ENCODE measurements around the gene RNF43. TPM values are rescaled to one million over a fixed set of nuclear protein-coding genes. Genes with fewer than 3 reads are reported as not detected.
"Not testable (repeated sequence)": the region's sequence is repeated elsewhere in the genome, so short reads cannot be mapped to it uniquely, and the experiment has no call there.

Gene RNF43
- polyA plus RNA-seq, 1 of the 3 experiments (the other 2 are of a cell fraction) = not detected

- H3K27ac ChIP-seq (ENCODE audit: low read depth in 2 of 2, low read length in 1 of 2) = no peak overlapping the region
- H3K4me2 ChIP-seq = no peak overlapping the region
- H3K4me3 ChIP-seq (ENCODE audit: low read depth in 2 of 2, low read length in 1 of 2) = no peak overlapping the region
- H2AFZ ChIP-seq (ENCODE audit: low read depth) = no peak overlapping the region
- H3K9me2 ChIP-seq = no peaks in the 10 kb centered on the region
- H3K36me3 ChIP-seq (replicated peaks in 1 of 2; ENCODE audit: control insufficient read depth in 1 of 2, insufficient read depth in 2 of 2, low read length in 1 of 2) = no peaks in the 10 kb centered on the region
- peaks cover 32% of the 10 kb centered on the region for H3K27me3 ChIP-seq (ENCODE audit: insufficient read depth)
- no peak overlapping the region for H3K9ac ChIP-seq
- H3K9me3 ChIP-seq = no peaks in the 10 kb centered on the region
- H4K20me1 ChIP-seq (ENCODE audit: insufficient read depth) = no peaks in the 10 kb centered on the region
- no peaks in the 10 kb centered on the region for H3F3A ChIP-seq (replicated peaks; ENCODE audit: insufficient read depth)
- WGBS (ENCODE audit: low lambda C conversion rate) = 33% methylated on average over 3 of the region's 3 CpGs
- POLR2A ChIA-PET = no interaction called here
- no peaks in the 10 kb centered on the region for H3K79me2 ChIP-seq (ENCODE audit: insufficient read depth)
- H3K4me1 ChIP-seq (ENCODE audit: control insufficient read depth in 1 of 2, insufficient read depth in 2 of 2, low read depth in 1 of 2, low read length in 1 of 2) = no peaks in the 10 kb centered on the region
- CTCF ChIA-PET = interaction anchor here (1.0 kb wide), 2 partner anchors 16 to 18 kb away, joined by 3 to 5 read pairs; partner anchors contain the start of gene RNF43
- no peak for DNase-seq
- TF ChIP-seq NRF1 (IDR thresholded peaks at IDR 0.05; ENCODE audit: low read depth, low read length) (no peak), EZH2phosphoT487 (IDR thresholded peaks at IDR 0.05; ENCODE audit: borderline replicate concordance, low read depth) (no peak), TEAD4 (IDR thresholded peaks at IDR 0.05; ENCODE audit: borderline replicate concordance, insufficient read depth) (no peak), GATA2 (CRISPR knock-in tag; IDR thresholded peaks at IDR 0.05) (no peak), FOSL2 (IDR thresholded peaks at IDR 0.05; ENCODE audit: borderline replicate concordance, low read depth) (no peak), IRF3 (IDR thresholded peaks at IDR 0.05; ENCODE audit: low read depth, low read length) (no peak), RFX5 (IDR thresholded peaks at IDR 0.05; ENCODE audit: low read length) (no peak), RXRA (IDR thresholded peaks at IDR 0.05; ENCODE audit: borderline replicate concordance, low read depth) (no peak)
Observed at GRCh38 chr17:58399974-58400373, 17.4 kb downstream of the RNF43 start.

GRCh38 chr17:58398574-58399266 is 18.6 kb downstream of the RNF43 start:
- no peak overlapping the region for H3K4me2 ChIP-seq
- no peaks in the 10 kb centered on the region for H3F3A ChIP-seq (replicated peaks; ENCODE audit: insufficient read depth)
- H3K4me1 ChIP-seq (ENCODE audit: control insufficient read depth in 1 of 2, insufficient read depth in 2 of 2, low read depth in 1 of 2, low read length in 1 of 2) = no peaks in the 10 kb centered on the region
- TF ChIP-seq TAF1 (IDR thresholded peaks at IDR 0.05; ENCODE audit: borderline replicate concordance, low read depth, low read length) (no peak), IRF3 (IDR thresholded peaks at IDR 0.05; ENCODE audit: low read depth, low read length) (no peak), NRF1 (IDR thresholded peaks at IDR 0.05; ENCODE audit: low read depth, low read length) (no peak), ELF1 (IDR thresholded peaks at IDR 0.05) (no peak), FOSL2 (IDR thresholded peaks at IDR 0.05; ENCODE audit: borderline replicate concordance, low read depth) (no peak), TCF12 (IDR thresholded peaks at IDR 0.05) (no peak), MAX (IDR thresholded peaks at IDR 0.05; ENCODE audit: low read depth) (no peak)
- TF ChIP-seq, protein P1, sequence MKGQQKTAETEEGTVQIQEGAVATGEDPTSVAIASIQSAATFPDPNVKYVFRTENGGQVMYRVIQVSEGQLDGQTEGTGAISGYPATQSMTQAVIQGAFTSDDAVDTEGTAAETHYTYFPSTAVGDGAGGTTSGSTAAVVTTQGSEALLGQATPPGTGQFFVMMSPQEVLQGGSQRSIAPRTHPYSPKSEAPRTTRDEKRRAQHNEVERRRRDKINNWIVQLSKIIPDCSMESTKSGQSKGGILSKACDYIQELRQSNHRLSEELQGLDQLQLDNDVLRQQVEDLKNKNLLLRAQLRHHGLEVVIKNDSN (IDR thresholded peaks at IDR 0.05; ENCODE audit: borderline replicate concordance, low read depth) = no peak
- ChIA-PET CTCF (interaction anchor here (1.4 to 2.5 kb wide), 2 partner anchors 61 to 149 kb away, joined by 3 to 8 read pairs; no protein-coding TSS in a partner anchor), POLR2A (interaction anchor here (0.6 kb wide), 1 partner anchor 177 kb away, joined by 6 read pairs; no protein-coding TSS in a partner anchor)
- DNase-seq = no peak
- no peaks in the 10 kb centered on the region for H3K9me3 ChIP-seq
- H3K4me3 ChIP-seq (ENCODE audit: low read depth in 2 of 2, low read length in 1 of 2) = no peak overlapping the region
- no peaks in the 10 kb centered on the region for H3K79me2 ChIP-seq (ENCODE audit: insufficient read depth)
- no peak overlapping the region for H3K9ac ChIP-seq
- H3K27me3 ChIP-seq (ENCODE audit: insufficient read depth) = peaks cover 44% of the 10 kb centered on the region
- no peaks in the 10 kb centered on the region for H3K36me3 ChIP-seq (replicated peaks in 1 of 2; ENCODE audit: control insufficient read depth in 1 of 2, insufficient read depth in 2 of 2, low read length in 1 of 2)
- WGBS (ENCODE audit: low lambda C conversion rate) = 11% methylated on average over 3 of the region's 3 CpGs
- H3K27ac ChIP-seq (ENCODE audit: low read depth in 2 of 2, low read length in 1 of 2) = no peak overlapping the region
- no peaks in the 10 kb centered on the region for H3K9me2 ChIP-seq
- no peak overlapping the region for H2AFZ ChIP-seq (ENCODE audit: low read depth)
- no peaks in the 10 kb centered on the region for H4K20me1 ChIP-seq (ENCODE audit: insufficient read depth)

GRCh38 chr17:58397421-58397820 is 19.9 kb downstream of the RNF43 start:
- H3K27ac ChIP-seq (ENCODE audit: low read depth in 2 of 2, low read length in 1 of 2); H3K79me2 ChIP-seq (ENCODE audit: insufficient read depth); H3K9me2 ChIP-seq; H3K9me3 ChIP-seq; H3F3A ChIP-seq (replicated peaks; ENCODE audit: insufficient read depth); H2AFZ ChIP-seq (ENCODE audit: low read depth); H3K4me2 ChIP-seq; H4K20me1 ChIP-seq (ENCODE audit: insufficient read depth); DNase-seq; H3K4me1 ChIP-seq (ENCODE audit: control insufficient read depth in 1 of 2, insufficient read depth in 2 of 2, low read depth in 1 of 2, low read length in 1 of 2); H3K9ac ChIP-seq; H3K36me3 ChIP-seq (replicated peaks in 1 of 2; ENCODE audit: control insufficient read depth in 1 of 2, insufficient read depth in 2 of 2, low read length in 1 of 2); H3K4me3 ChIP-seq (ENCODE audit: low read depth in 2 of 2, low read length in 1 of 2); POLR2A ChIA-PET: not testable (repeated sequence)
- CTCF ChIA-PET = interaction anchor here (0.6 to 2.5 kb wide), 6 partner anchors 8 to 198 kb away, joined by 3 to 12 read pairs (median 4); partner anchors contain the start of gene RNF43
- 28% methylated on average over 5 of the region's 5 CpGs for WGBS (ENCODE audit: low lambda C conversion rate)
- H3K27me3 ChIP-seq (ENCODE audit: insufficient read depth) = peaks cover 54% of the 10 kb centered on the region

Data from SK-N-SH (cell line).